Suprapubic skin (tissue), 3 donors: ENCODE data around the gene THAP11.
"Not testable (repeated sequence)": the region's sequence is repeated elsewhere in the genome, so short reads cannot be mapped to it uniquely, and the experiment has no call there.

Source experiments
- POLR2AphosphoS5 ChIP-seq, 3 donors: sonication (generic); formaldehyde crosslinking; IDR thresholded peaks; one replicate each; pipeline ENCODE4 v1.6.1; 2017; ENCODE audit warnings: antibody characterized with exemption in 3 of 3
- TF ChIP-seq, protein P1 (sequence below), 2 donors: fragments of 200-600 bp in 1 of 2; fragments of 450-650 bp in 1 of 2; sonication (generic) in 1 of 2; IDR thresholded peaks; one replicate each; pipeline ENCODE4 v1.5.1; 2016 to 2019; ENCODE audit warnings: antibody characterized with exemption in 2 of 2, mild to moderate bottlenecking in 1 of 2, moderate library complexity in 1 of 2

DNA sequence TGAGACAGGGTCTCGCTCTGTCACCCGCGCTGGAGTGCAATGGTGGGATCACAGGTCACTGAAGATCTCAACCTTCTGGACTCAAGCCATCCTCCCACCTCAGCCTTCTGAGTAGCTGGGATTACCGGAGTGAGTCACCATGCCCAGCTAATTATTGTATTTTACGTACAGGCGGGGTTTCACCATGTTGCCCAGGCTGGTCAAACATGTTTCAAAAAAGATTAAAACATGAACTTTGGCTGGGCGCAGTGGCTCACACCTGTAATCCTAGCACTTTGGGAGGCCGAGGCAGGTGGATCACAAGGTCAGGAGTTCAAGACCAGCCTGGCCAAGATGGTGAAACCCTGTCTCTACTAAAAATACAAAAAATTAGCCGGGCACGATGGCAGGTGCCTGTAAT, 4.9 kb upstream of the THAP11 start:
- TF ChIP-seq, protein P1, sequence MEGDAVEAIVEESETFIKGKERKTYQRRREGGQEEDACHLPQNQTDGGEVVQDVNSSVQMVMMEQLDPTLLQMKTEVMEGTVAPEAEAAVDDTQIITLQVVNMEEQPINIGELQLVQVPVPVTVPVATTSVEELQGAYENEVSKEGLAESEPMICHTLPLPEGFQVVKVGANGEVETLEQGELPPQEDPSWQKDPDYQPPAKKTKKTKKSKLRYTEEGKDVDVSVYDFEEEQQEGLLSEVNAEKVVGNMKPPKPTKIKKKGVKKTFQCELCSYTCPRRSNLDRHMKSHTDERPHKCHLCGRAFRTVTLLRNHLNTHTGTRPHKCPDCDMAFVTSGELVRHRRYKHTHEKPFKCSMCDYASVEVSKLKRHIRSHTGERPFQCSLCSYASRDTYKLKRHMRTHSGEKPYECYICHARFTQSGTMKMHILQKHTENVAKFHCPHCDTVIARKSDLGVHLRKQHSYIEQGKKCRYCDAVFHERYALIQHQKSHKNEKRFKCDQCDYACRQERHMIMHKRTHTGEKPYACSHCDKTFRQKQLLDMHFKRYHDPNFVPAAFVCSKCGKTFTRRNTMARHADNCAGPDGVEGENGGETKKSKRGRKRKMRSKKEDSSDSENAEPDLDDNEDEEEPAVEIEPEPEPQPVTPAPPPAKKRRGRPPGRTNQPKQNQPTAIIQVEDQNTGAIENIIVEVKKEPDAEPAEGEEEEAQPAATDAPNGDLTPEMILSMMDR (IDR thresholded peaks at IDR 0.05), result not testable (repeated sequence)
- TF ChIP-seq POLR2AphosphoS5 (IDR thresholded peaks at IDR 0.05), result not testable (repeated sequence)
